OCI-LY3 (cell line): ENCODE results near the gene QSER1.

Experiments
- EZH2phosphoT487 ChIP-seq: fragments of 200-600 bp; shearing (Covaris generic); IDR thresholded peaks from 2 replicates; pipeline ENCODE4 v1.6.1; 2018; ENCODE audit warnings: antibody characterized with exemption, mixed run types, low read depth
- TF ChIP-seq, protein P1 (sequence below): fragments of 200-600, 300-600 bp; sonication (generic); IDR thresholded peaks from 2 replicates; pipeline ENCODE4 v1.5.1; 2014; ENCODE audit warnings: antibody characterized with exemption, low read length, low read depth

DNA sequence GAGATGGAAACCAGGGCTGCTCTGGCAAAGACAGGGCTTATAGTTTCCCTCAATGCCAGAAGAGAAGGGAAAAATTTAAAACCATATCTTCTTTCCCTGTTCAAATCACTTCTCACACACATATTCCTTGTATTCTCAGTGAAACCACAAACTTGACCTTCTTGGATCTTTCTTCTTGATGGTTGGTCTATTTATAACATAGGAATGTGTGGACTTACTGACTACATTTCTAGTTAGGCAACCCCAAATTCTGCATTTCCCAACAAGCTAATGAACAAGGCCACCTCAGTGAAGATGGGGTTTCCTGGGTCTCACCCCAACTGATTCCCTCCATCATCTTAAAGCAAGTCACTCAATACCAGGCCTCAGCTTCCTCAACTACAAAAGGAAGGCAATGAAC, 3.8 kb upstream of the QSER1 start:
- TF ChIP-seq, protein P1, sequence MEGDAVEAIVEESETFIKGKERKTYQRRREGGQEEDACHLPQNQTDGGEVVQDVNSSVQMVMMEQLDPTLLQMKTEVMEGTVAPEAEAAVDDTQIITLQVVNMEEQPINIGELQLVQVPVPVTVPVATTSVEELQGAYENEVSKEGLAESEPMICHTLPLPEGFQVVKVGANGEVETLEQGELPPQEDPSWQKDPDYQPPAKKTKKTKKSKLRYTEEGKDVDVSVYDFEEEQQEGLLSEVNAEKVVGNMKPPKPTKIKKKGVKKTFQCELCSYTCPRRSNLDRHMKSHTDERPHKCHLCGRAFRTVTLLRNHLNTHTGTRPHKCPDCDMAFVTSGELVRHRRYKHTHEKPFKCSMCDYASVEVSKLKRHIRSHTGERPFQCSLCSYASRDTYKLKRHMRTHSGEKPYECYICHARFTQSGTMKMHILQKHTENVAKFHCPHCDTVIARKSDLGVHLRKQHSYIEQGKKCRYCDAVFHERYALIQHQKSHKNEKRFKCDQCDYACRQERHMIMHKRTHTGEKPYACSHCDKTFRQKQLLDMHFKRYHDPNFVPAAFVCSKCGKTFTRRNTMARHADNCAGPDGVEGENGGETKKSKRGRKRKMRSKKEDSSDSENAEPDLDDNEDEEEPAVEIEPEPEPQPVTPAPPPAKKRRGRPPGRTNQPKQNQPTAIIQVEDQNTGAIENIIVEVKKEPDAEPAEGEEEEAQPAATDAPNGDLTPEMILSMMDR, result no peak
- TF ChIP-seq EZH2phosphoT487, result no peak
